Gastroesophageal sphincter (tissue), 4 donors: ENCODE data around the gene ARSJ. TPM values are rescaled to one million over a fixed set of nuclear protein-coding genes. Genes with fewer than 3 reads are reported as not detected.

ENCODE experiments used
- ATAC-seq: fragments of 150-250 bp; one replicate; pipeline ENCODE4 v1.9.1; 2016; ENCODE audit warnings: mild to moderate bottlenecking, moderate library complexity
- H3K27ac ChIP-seq, 4 donors: fragments of 200-600 bp; sonication (generic) in 3 of 4; 1 replicate in 3 of 4; 2 replicates in 1 of 4; pipeline ENCODE4 v1.5.1; 2016 to 2019
- H3K27me3 ChIP-seq: fragments of 200-600 bp; sonication (generic); one replicate; pipeline ENCODE4 v1.5.1; 2019
- H3K36me3 ChIP-seq, 2 donors: fragments of 200-600 bp; sonication (generic); one replicate each; pipeline ENCODE4 v1.5.1; 2019; ENCODE audit warnings: control low read depth in 1 of 2
- H3K4me1 ChIP-seq, 3 donors: fragments of 200-600 bp; sonication (generic); 1 replicate in 2 of 3; 2 replicates in 1 of 3; pipeline ENCODE4 v1.5.1; 2016 to 2019; ENCODE audit warnings: control low read depth in 2 of 3
- H3K4me3 ChIP-seq, 2 donors: fragments of 200-600 bp; sonication (generic); one replicate each; pipeline ENCODE4 v1.5.1; 2019; ENCODE audit warnings: mild to moderate bottlenecking in 1 of 2, moderate library complexity in 1 of 2
- H3K9me3 ChIP-seq, 3 donors: fragments of 200-600 bp; sonication (generic); one replicate each; pipeline ENCODE4 v1.5.1; 2017 to 2019; ENCODE audit warnings: control low read depth in 2 of 3
- CTCF ChIP-seq, 4 experiments: fragments of 200-600 bp in 2 of 4; fragments of 450-650 bp in 2 of 4; sonication (generic) in 1 of 4; IDR thresholded peaks; one replicate each; pipeline ENCODE4 v1.5.1; 2017 to 2019; ENCODE audit warnings: antibody characterized with exemption in 4 of 4, mild to moderate bottlenecking in 2 of 4, moderate library complexity in 2 of 4
- EP300 ChIP-seq: sonication (generic); formaldehyde crosslinking; IDR thresholded peaks from one replicate; pipeline ENCODE4 v1.6.1; 2017; ENCODE audit warnings: antibody characterized with exemption, mild to moderate bottlenecking
- POLR2A ChIP-seq, 2 donors: fragments of 450-650 bp; IDR thresholded peaks; one replicate each; pipeline ENCODE4 v1.6.1; 2017; ENCODE audit warnings: antibody characterized with exemption in 2 of 2, mild to moderate bottlenecking in 2 of 2, moderate library complexity in 1 of 2
- POLR2AphosphoS5 ChIP-seq: sonication (generic); formaldehyde crosslinking; IDR thresholded peaks from one replicate; pipeline ENCODE4 v1.6.1; 2017; ENCODE audit warnings: antibody characterized with exemption
- WGBS, 2 donors: methylation state at CpG; one replicate each; pipeline ENCODE4 v1.1.5; 2018; ENCODE audit warnings: low coverage in 1 of 2; 5-methylcytosine and 5-hydroxymethylcytosine counted together
- total RNA-seq, 4 donors: library from RNA; depleted of rRNA; stranded (reverse); fragments of >200 nt; gene quantifications; one replicate each; pipeline ENCODE4 v1.1.0, GENCODE V29; 2016

ARSJ gene
- total RNA-seq, 4 donors from 2014 or later = 15.7 to 28.2 (median 22.8) TPM

DNA sequence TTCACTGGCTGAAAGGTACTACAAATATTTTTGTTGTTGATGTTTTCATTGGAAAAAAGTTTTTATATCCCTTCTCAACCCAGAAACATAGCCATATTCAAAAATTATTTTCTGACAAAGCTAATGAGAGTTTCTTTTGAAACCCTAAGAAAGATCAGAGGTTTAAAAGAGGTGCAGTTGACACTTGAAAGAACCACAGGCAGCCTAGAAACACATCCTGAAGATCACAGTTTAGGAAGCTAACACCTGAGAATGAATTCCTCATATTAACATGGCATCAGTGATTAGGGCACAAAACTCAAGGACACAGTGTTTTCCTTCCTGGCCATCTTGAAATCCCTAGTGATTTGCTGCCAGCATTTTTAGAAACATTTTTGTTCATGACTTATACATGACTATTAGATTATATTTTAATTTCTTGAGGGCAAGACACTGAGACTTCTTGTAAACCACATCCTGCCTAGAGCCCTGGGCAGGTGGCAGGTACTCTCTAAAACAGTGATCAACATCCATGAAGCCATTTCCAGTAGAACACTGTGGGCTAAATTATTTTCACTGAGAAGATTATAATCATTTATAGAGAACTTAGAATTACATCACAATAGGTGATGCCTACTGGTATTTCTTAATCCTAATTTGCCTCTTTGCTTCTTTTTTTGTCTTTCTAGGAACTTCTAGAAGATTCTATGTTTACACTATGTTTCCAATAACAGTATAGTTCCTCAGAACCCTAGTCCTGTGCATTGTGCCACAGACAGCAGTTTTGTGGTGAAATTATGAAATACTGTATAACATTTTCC is 80.0 kb downstream of the ARSJ start:
- no peak for ATAC-seq
- Histone ChIP-seq H3K9me3 (no peaks in the 10 kb centered on the region), H3K4me1 (no peaks in the 10 kb centered on the region), H3K27me3 (no peaks in the 10 kb centered on the region), H3K4me3 (no peak overlapping the region), H3K27ac (no peak overlapping the region), H3K36me3 (peaks cover 0 to 40% of the 10 kb centered on the region in 2 donors)
- no peak for TF ChIP-seq POLR2A (IDR thresholded peaks at IDR 0.05)
- no peak for TF ChIP-seq EP300
- TF ChIP-seq CTCF (IDR thresholded peaks at IDR 0.05) = no peak
- TF ChIP-seq POLR2AphosphoS5 = no peak

- Histone ChIP-seq H3K27me3 (no peaks in the 10 kb centered on the region), H3K4me1 (no peaks in the 10 kb centered on the region), H3K36me3 (peaks cover 0 to 20% of the 10 kb centered on the region in 2 donors), H3K9me3 (no peaks in the 10 kb centered on the region), H3K27ac (no peak overlapping the region), H3K4me3 (no peak overlapping the region)
- TF ChIP-seq EP300 = no peak
- TF ChIP-seq POLR2AphosphoS5 = no peak
- TF ChIP-seq CTCF (IDR thresholded peaks at IDR 0.05) = peak in 1 of 4 experiments; percentile 21
- TF ChIP-seq POLR2A (IDR thresholded peaks at IDR 0.05) = no peak
- ATAC-seq = no peak
These were observed 85.9 kb downstream of the ARSJ start for GRCh38 chr4:113893546-113893945.

DNA sequence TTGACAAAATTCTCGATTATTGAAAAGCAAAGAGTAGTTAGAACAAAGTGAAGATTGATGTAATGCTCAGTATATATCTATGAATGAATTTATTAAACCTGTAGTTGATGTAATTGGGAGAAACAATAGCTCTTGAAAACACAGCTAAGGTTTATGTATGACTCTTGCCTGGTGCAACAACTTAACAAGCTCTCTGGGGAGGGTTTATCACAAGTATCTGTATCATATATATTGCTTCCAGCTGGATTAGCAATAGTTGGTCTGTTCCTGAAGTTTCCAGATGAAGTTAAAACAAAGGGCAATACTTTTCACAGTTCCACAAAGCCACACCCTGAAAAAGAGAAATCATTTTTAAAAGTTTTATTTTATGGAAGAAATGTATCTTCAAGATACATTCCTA is 91.4 kb downstream of the ARSJ start:
- no peak for TF ChIP-seq POLR2A (IDR thresholded peaks at IDR 0.05)
- TF ChIP-seq POLR2AphosphoS5 = no peak
- TF ChIP-seq CTCF (IDR thresholded peaks at IDR 0.05) = no peak
- TF ChIP-seq EP300 = no peak
- WGBS, 2 donors = 70 to 74% methylated on average over 1 of the region's 1 CpG
- H3K9me3 ChIP-seq = no peaks in the 10 kb centered on the region
- H3K4me1 ChIP-seq = no peaks in the 10 kb centered on the region
- no peak overlapping the region for H3K4me3 ChIP-seq
- no peak for ATAC-seq
- H3K27ac ChIP-seq = no peak overlapping the region
- H3K27me3 ChIP-seq = no peaks in the 10 kb centered on the region
- H3K36me3 ChIP-seq = no peaks in the 10 kb centered on the region

- Histone ChIP-seq H3K4me1 (no peaks in the 10 kb centered on the region), H3K36me3 (no peaks in the 10 kb centered on the region), H3K9me3 (no peaks in the 10 kb centered on the region), H3K27ac (no peak overlapping the region), H3K27me3 (no peaks in the 10 kb centered on the region), H3K4me3 (no peak overlapping the region)
- ATAC-seq = no peak
- no peak for TF ChIP-seq CTCF (IDR thresholded peaks at IDR 0.05)
- TF ChIP-seq POLR2AphosphoS5 = no peak
- no peak for TF ChIP-seq POLR2A (IDR thresholded peaks at IDR 0.05)
- no peak for TF ChIP-seq EP300
- 77 to 95% methylated on average over 3 of the region's 3 CpGs for WGBS, 2 donors
These were observed 94.2 kb downstream of the ARSJ start for GRCh38 chr4:113885291-113885690.

- H3K9me3 ChIP-seq = no peaks in the 10 kb centered on the region
- no peak overlapping the region for H3K27ac ChIP-seq
- no peaks in the 10 kb centered on the region for H3K36me3 ChIP-seq
- WGBS, 2 donors = 88 to 100% methylated on average over 1 of the region's 1 CpG
- no peaks in the 10 kb centered on the region for H3K27me3 ChIP-seq
- H3K4me3 ChIP-seq = no peak overlapping the region
- TF ChIP-seq POLR2A (IDR thresholded peaks at IDR 0.05) = no peak
- H3K4me1 ChIP-seq = no peaks in the 10 kb centered on the region
- ATAC-seq = no peak
These were observed 94.8 kb downstream of the ARSJ start for GRCh38 chr4:113884655-113885054.
